Gastrocnemius medialis (tissue), 4 donors: ENCODE data around the gene NOD1.

Experiments used
- POLR2A ChIP-seq, 2 donors: fragments of 450-650 bp; IDR thresholded peaks; one replicate each; pipeline ENCODE4 v1.6.1; 2017; ENCODE audit warnings: antibody characterized with exemption in 2 of 2, mild to moderate bottlenecking in 2 of 2, moderate library complexity in 2 of 2
- TF ChIP-seq, protein P1 (sequence below), 5 experiments: fragments of 450-650 bp in 3 of 5; fragments of 200-600 bp in 2 of 5; sonication (generic) in 2 of 5; IDR thresholded peaks in 4 of 5; conservative IDR thresholded peaks in 1 of 5; 1 replicate in 4 of 5; 2 replicates in 1 of 5; pipeline ENCODE4 v1.5.1; 2016 to 2019; ENCODE audit warnings: antibody characterized with exemption in 5 of 5, mild to moderate bottlenecking in 3 of 5, moderate library complexity in 3 of 5

DNA sequence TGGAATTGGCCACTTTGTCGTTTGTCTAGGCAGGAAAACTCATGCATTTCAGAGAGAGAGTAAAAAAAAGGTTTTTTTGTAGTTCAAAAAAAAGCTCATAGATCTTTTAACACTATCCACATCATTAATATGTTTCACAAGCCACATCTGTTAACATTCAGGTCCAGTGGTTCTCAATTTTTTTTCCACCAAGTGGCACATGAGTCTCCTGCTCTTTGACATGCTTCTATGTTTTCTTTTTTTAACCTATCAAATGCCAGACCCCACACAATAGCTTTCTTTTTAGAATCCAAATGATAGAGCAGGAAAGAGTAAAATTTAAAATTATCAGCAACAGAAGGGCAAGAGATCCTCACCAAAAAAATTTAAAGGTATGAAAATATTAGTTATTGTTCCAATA lies 20.3 kb downstream of the NOD1 start:
- TF ChIP-seq, protein P1, sequence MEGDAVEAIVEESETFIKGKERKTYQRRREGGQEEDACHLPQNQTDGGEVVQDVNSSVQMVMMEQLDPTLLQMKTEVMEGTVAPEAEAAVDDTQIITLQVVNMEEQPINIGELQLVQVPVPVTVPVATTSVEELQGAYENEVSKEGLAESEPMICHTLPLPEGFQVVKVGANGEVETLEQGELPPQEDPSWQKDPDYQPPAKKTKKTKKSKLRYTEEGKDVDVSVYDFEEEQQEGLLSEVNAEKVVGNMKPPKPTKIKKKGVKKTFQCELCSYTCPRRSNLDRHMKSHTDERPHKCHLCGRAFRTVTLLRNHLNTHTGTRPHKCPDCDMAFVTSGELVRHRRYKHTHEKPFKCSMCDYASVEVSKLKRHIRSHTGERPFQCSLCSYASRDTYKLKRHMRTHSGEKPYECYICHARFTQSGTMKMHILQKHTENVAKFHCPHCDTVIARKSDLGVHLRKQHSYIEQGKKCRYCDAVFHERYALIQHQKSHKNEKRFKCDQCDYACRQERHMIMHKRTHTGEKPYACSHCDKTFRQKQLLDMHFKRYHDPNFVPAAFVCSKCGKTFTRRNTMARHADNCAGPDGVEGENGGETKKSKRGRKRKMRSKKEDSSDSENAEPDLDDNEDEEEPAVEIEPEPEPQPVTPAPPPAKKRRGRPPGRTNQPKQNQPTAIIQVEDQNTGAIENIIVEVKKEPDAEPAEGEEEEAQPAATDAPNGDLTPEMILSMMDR (IDR thresholded peaks at IDR 0.05 in 4 of 5, conservative IDR thresholded peaks at IDR 0.05 in 1 of 5) = no peak
- no peak for TF ChIP-seq POLR2A (IDR thresholded peaks at IDR 0.05)
